Muscle layer of duodenum (tissue), 2 donors: Measurements from ENCODE around the gene PLCL2.
"Not testable (repeated sequence)": the region's sequence is repeated elsewhere in the genome, so short reads cannot be mapped to it uniquely, and the experiment has no call there.

Experiments
- H3K27ac ChIP-seq: one replicate; pipeline ENCODE4 v1.7.0; 2013; ENCODE audit warnings: mild to moderate bottlenecking, low read length
- H3K27me3 ChIP-seq: one replicate; pipeline ENCODE4 v1.7.0; 2013; ENCODE audit warnings: low read depth, mild to moderate bottlenecking, control low read depth, low read length
- H3K36me3 ChIP-seq, 2 donors: one replicate each; pipeline ENCODE4 v1.7.0; 2013; ENCODE audit warnings: low read length in 2 of 2, control low read depth in 1 of 2, mild to moderate bottlenecking in 1 of 2; ENCODE audit not compliant: insufficient read depth in 2 of 2, control insufficient read depth in 1 of 2
- H3K4me1 ChIP-seq, 2 donors: one replicate each; pipeline ENCODE4 v1.7.0; 2013; ENCODE audit warnings: low read length in 2 of 2, mild to moderate bottlenecking in 2 of 2, control low read depth in 1 of 2, moderate library complexity in 1 of 2; ENCODE audit not compliant: insufficient read depth in 2 of 2, control insufficient read depth in 1 of 2
- H3K4me3 ChIP-seq, 2 donors: one replicate each; pipeline ENCODE4 v1.7.0; 2013; ENCODE audit warnings: low read length in 2 of 2, low read depth in 1 of 2, mild to moderate bottlenecking in 1 of 2
- H3K9me3 ChIP-seq, 2 donors: one replicate each; pipeline ENCODE4 v1.7.0; 2013; ENCODE audit warnings: low read length in 2 of 2, control low read depth in 1 of 2, mild to moderate bottlenecking in 1 of 2; ENCODE audit not compliant: control insufficient read depth in 1 of 2
- donor health status: healthy.

The PLCL2 gene

GRCh38 chr3:17119201-17120072 is 234.7 kb downstream of the PLCL2 start:
- Histone ChIP-seq H3K27ac (no peak overlapping the region), H3K4me3 (no peak overlapping the region), H3K36me3 (no peaks in the 10 kb centered on the region), H3K27me3 (no peaks in the 10 kb centered on the region), H3K9me3 (peaks cover 0 to 4% of the 10 kb centered on the region in 2 donors), H3K4me1 (no peaks in the 10 kb centered on the region)

DNA sequence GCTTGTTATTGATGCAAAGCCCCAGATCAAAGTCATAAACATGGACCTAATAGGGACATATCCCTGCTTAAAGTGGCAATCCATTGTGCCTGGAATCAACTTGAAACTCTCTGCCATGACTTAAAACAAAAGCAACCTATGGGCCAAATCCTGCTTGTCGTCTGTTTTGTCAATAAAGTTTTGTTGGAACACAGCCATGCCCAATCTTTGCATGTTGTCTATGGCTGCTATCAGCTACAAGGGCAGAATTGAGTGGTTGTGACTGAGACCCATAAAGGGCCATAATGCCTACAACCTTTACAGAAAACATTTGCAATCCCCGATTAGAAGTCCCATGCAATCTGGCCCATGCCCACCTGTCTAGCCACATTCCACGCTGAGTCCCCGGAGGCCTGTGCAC is 235.4 kb downstream of the PLCL2 start:
- Histone ChIP-seq H3K36me3 (no peaks in the 10 kb centered on the region), H3K9me3 (peaks cover 0 to 4% of the 10 kb centered on the region in 2 donors), H3K27me3 (no peaks in the 10 kb centered on the region), H3K4me1 (no peaks in the 10 kb centered on the region), H3K4me3 (no peak overlapping the region), H3K27ac (no peak overlapping the region)

DNA sequence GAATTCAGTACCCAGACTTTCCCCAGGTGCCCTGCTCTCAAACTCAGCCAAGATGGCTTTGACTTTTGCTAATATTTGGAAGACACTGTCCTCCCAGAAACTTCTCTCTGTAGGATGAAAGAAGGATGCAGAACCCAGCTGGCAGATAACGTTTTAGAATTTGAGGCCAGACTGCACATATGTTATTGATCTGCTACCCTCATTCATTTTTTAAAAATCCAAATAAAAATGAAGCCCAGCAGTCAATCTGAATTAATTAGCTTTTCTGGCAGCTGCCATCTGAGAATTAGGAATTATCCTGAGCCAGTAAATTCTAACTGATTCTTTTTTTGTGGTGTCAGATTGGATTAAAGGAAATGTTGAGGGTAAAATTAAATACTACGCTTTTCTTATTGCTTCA is 236.6 kb downstream of the PLCL2 start:
- H3K27ac ChIP-seq: no peak overlapping the region
- no peaks in the 10 kb centered on the region for H3K27me3 ChIP-seq
- H3K4me1 ChIP-seq: no peaks in the 10 kb centered on the region
- peaks cover 0 to 4% of the 10 kb centered on the region in 2 donors for H3K9me3 ChIP-seq
- no peaks in the 10 kb centered on the region for H3K36me3 ChIP-seq
- no peak overlapping the region for H3K4me3 ChIP-seq

DNA sequence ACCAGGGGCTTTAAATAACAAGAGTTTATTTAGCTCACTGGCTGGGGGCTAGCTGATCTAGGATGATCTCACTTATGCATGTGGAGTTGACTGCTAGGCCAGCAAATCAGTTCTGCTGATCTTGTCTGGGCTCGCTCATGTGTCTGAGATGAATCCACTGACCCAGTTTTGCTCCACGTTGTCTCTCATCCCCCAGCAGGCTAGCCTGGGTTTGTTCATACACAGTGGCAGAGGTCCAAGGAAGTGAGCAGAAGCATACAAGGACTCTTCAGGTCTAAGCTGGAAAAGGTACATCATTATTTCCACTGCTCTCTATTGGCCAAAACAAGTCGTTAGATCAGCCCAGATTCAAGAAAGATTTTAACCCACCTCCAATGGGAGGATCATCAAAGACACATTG is 238.0 kb downstream of the PLCL2 start:
- H3K27ac ChIP-seq: no peak overlapping the region
- peaks cover 0 to 4% of the 10 kb centered on the region in 2 donors for H3K9me3 ChIP-seq

DNA sequence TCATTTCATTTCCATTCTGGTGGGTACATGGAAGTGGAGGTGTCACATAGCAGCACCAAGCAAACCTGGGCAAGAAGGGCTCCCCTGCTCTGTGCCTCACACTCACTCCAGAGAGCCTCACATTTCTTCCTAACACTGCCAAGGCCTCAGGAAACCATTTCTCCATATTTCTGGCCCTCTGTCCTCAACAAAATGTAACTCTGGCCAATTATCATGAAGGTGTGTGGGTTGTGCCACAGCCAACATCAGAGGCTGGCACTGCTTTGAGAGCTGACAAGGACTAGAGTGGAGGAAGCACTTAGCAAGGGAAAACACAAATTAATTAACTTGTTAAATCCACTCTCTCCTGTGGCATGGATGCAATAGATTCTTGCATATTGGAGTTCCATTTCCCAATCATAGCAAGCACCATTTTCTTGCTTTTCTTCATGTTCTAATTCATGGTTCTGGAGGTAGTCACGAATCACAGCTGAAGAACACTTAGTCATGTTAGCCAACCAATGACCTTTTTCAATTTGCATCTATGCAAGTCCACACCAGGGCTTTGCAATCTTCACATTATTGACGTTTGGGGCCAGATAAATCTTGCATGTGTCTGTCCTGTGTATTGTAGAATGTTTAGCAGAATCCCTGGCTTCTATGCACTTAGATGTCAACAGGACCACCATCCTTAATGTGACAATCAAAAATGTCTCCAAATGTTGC is 241.1 kb downstream of the PLCL2 start:
- H3K36me3 ChIP-seq: no peaks in the 10 kb centered on the region
- no peak overlapping the region for H3K4me3 ChIP-seq
- no peaks in the 10 kb centered on the region for H3K27me3 ChIP-seq
- no peaks in the 10 kb centered on the region for H3K4me1 ChIP-seq
- peaks cover 0 to 4% of the 10 kb centered on the region in 2 donors for H3K9me3 ChIP-seq
- H3K27ac ChIP-seq: no peak overlapping the region

More for the DNA sequence above, 238.0 kb downstream of the PLCL2 start:
- Histone ChIP-seq H3K4me1 (no peaks in the 10 kb centered on the region), H3K4me3 (no peak overlapping the region), H3K36me3 (no peaks in the 10 kb centered on the region), H3K27me3 (no peaks in the 10 kb centered on the region)

DNA sequence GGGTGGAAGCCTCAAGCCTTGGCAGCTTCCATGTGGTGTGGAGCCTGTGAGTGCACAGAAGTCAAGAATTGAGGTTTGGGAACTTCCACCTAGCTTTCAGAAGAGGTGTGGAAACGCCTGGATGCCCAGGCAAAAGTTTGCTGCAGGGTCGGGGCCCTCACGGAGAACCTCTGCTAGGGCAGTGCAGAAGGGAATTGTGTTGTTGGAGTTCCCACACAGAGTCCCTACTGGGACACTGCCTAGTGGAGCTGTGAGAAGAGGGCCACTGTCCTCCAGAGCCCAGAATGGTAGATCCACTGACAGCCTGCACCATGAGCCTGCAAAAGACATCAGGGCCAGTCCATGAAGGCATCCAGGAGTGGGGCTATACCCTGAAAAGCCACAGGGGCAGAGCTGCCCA is 243.9 kb downstream of the PLCL2 start:
- not testable (repeated sequence) for H3K27ac ChIP-seq, H3K27me3 ChIP-seq, H3K9me3 ChIP-seq, H3K4me3 ChIP-seq, H3K4me1 ChIP-seq, H3K36me3 ChIP-seq

DNA sequence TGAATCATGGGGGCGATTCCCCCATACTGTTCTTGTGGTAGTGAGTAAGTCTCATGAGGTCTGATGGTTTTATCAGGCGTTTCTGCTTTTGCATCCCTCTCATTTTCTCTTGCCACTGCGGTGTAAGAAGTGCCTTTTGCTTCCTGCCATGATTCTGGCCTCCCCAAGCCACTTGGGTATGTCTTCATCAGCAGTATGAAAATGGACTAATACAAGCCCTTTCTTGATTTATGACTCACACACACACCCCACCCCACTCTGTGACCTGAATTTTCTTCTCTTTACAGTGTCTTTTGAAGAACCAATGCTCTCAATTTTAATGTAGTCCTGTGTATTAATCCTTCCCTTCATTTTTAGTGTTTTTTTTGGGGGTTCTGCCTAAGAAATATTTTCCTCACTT is 244.8 kb downstream of the PLCL2 start:
- no peaks in the 10 kb centered on the region for H3K36me3 ChIP-seq
- H3K27me3 ChIP-seq: no peaks in the 10 kb centered on the region
- H3K4me3 ChIP-seq: no peak overlapping the region
- H3K9me3 ChIP-seq: no peaks in the 10 kb centered on the region
- H3K4me1 ChIP-seq: no peaks in the 10 kb centered on the region
- no peak overlapping the region for H3K27ac ChIP-seq

DNA sequence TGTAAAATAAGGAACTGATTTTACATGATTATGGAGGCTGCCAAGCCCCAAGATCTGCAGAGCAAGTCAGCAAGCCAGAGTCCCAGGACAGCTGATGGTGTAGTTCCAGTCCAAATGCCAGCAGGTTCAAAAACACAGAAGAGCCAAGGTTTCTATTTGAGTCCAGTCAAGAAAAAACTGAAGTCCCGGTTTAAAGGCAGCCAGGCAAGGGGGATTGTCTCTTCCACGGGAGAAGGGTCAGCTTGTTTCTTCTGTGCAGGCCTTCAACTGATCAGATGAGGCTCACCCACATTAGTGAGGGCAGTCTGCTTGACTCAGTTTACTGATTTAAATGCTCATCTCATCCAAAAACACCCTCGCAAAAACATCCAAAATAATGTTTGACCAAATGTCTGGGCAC is 246.2 kb downstream of the PLCL2 start:
- no peaks in the 10 kb centered on the region for H3K4me1 ChIP-seq

DNA sequence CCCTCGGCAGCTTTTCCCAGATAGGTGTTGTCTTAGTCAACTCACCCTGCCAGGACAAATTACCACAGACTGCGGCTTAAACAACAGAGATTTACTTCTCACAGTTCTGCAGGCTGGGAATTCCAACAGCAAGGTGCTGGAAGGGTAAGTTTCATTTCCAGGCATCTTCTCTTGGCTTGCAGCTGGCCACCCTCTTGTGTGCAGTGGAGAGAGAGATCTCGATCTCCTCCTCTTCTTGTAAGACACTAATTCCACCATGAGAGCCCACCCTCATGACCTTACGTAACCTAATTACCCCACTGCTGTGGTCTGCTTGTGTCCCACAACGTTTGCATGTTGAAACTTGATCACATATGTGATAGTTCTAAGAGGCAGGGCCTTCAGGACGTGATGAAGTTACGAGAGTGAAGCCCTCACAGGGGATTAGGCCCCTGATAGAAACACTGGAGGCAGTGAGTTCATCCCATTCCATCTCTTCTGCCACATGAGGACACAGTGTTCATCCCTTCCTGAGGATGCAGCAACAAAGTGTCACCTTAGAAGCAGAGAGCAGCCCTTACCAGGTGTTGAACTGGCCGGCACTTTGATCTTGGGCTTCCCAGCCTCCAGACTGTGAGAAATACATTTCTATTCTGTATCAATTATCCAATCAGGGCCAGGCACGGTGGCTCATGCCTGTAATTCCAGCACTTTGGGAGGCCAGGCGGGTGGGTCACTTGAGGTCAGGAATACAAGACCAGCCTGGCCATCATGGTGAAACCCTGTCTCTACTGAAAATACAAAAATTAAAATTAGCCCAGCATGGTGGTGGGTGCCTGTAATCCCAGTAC is 247.7 kb downstream of the PLCL2 start:
- H3K9me3 ChIP-seq: peaks cover 0 to 10% of the 10 kb centered on the region in 2 donors
- no peak overlapping the region for H3K4me3 ChIP-seq
- no peak overlapping the region for H3K27ac ChIP-seq
- H3K36me3 ChIP-seq: no peaks in the 10 kb centered on the region
- H3K27me3 ChIP-seq: no peaks in the 10 kb centered on the region
- H3K4me1 ChIP-seq: no peaks in the 10 kb centered on the region

More for the DNA sequence above, 246.2 kb downstream of the PLCL2 start:
- H3K36me3 ChIP-seq: no peaks in the 10 kb centered on the region
- peaks cover 0 to 3% of the 10 kb centered on the region in 2 donors for H3K9me3 ChIP-seq
- H3K27ac ChIP-seq: no peak overlapping the region
- H3K4me3 ChIP-seq: no peak overlapping the region
- H3K27me3 ChIP-seq: no peaks in the 10 kb centered on the region

- Histone ChIP-seq H3K4me1 (no peaks in the 10 kb centered on the region), H3K27me3 (no peaks in the 10 kb centered on the region), H3K4me3 (no peak overlapping the region), H3K9me3 (peaks cover 0 to 14% of the 10 kb centered on the region in 2 donors), H3K36me3 (no peaks in the 10 kb centered on the region), H3K27ac (no peak overlapping the region)
Observed at GRCh38 chr3:17133632-17134545, 249.1 kb downstream of the PLCL2 start.
